ENCODE measurements around the gene TVP23A.

Gene TVP23A

GRCh38 chr16:10753670-10754069 lies 64.9 kb downstream of the TVP23A start:
- CTCF ChIA-PET, result no interaction called here
- Histone ChIP-seq H3K9me3 (ENCODE audit: control insufficient read depth, insufficient read depth, low read depth, low read length) (no peaks in the 10 kb centered on the region), H3K4me3 (ENCODE audit: low read depth, low read length) (no peak overlapping the region), H3K4me1 (ENCODE audit: control insufficient read depth, insufficient read depth, low read length) (no peaks in the 10 kb centered on the region), H3K27ac (ENCODE audit: extremely low read depth, low read depth, low read length) (no peak overlapping the region), H3K36me3 (ENCODE audit: control insufficient read depth in 2 of 2, insufficient read depth in 1 of 2, low read length in 2 of 2) (peaks cover 4 to 64% of the 10 kb centered on the region in 2 experiments; a peak in 2 of 3 replicates)
- TF ChIP-seq ZFP3 (tag by site-specific recombination; IDR thresholded peaks at IDR 0.05; ENCODE audit: low read depth) (no peak), ZNF248 (tag by site-specific recombination; IDR thresholded peaks at IDR 0.05) (no peak), ZNF10 (tag by site-specific recombination; IDR thresholded peaks at IDR 0.05) (no peak), ZNF549 (tag by site-specific recombination; IDR thresholded peaks at IDR 0.05) (no peak), ZNF777 (tag by site-specific recombination; IDR thresholded peaks at IDR 0.05; ENCODE audit: borderline replicate concordance) (no peak), PBX3 (CRISPR knock-in tag; IDR thresholded peaks at IDR 0.05) (no peak), PATZ1 (tag by site-specific recombination; IDR thresholded peaks at IDR 0.05) (no peak), ZNF76 (tag by site-specific recombination; IDR thresholded peaks at IDR 0.05; ENCODE audit: borderline replicate concordance, low read depth) (no peak), ZNF621 (tag by site-specific recombination; IDR thresholded peaks at IDR 0.05) (no peak), ZNF362 (tag by site-specific recombination; IDR thresholded peaks at IDR 0.05) (no peak), ZNF155 (tag by site-specific recombination; IDR thresholded peaks at IDR 0.05) (no peak), OVOL3 (tag by site-specific recombination; IDR thresholded peaks at IDR 0.05) (no peak), ZNF394 (tag by site-specific recombination; IDR thresholded peaks at IDR 0.05; ENCODE audit: borderline replicate concordance) (no peak), GLIS1 (tag by site-specific recombination; IDR thresholded peaks at IDR 0.05) (no peak), ZNF596 (tag by site-specific recombination; IDR thresholded peaks at IDR 0.05) (no peak), ZNF624 (tag by site-specific recombination; IDR thresholded peaks at IDR 0.05) (no peak)
- POLR2A ChIA-PET, result interaction anchor here (1.7 kb wide), 1 partner anchor 10 kb away, joined by 9 read pairs; the partner anchor contains the start of gene NUBP1

- TF ChIP-seq ZBTB49 (tag by site-specific recombination; IDR thresholded peaks at IDR 0.05; ENCODE audit: low read depth), result no peak
- no peak for TF ChIP-seq ZIC2 (tag by site-specific recombination; IDR thresholded peaks at IDR 0.05)
- ChIA-PET POLR2A (interaction anchor here (0.7 to 1.7 kb wide), 2 partner anchors 9 to 283 kb away, joined by 3 to 9 read pairs; partner anchors contain the start of gene NUBP1), CTCF (no interaction called here)
- Histone ChIP-seq H3K4me3 (ENCODE audit: low read depth, low read length) (no peak overlapping the region), H3K36me3 (ENCODE audit: control insufficient read depth in 2 of 2, insufficient read depth in 1 of 2, low read length in 2 of 2) (peaks cover 6 to 64% of the 10 kb centered on the region in 2 experiments; a peak in 2 of 3 replicates), H3K27ac (ENCODE audit: extremely low read depth, low read depth, low read length) (no peak overlapping the region), H3K9me3 (ENCODE audit: control insufficient read depth, insufficient read depth, low read depth, low read length) (no peaks in the 10 kb centered on the region), H3K4me1 (ENCODE audit: control insufficient read depth, insufficient read depth, low read length) (no peaks in the 10 kb centered on the region)
Measured at GRCh38 chr16:10752843-10753523, 65.6 kb downstream of the TVP23A start.

Data from HEK293 (cell line).